ENCODE measurements around the gene A3GALT2.

Gene A3GALT2

GRCh38 chr1:33273961-33274371, 46.9 kb downstream of the A3GALT2 start:
- Mint-ChIP-seq H3K27me3 (no peaks in the 10 kb centered on the region), H3K4me3 (no peak overlapping the region), H3K9me3 (no peaks in the 10 kb centered on the region), H3K4me1 (ENCODE audit: low read depth) (peaks cover 18% of the 10 kb centered on the region), H3K36me3 (ENCODE audit: low read depth) (peaks cover 14% of the 10 kb centered on the region), H3K27ac (peak overlapping the region; percentile 1)
- DNase-seq: peak; percentile 24

GRCh38 chr1:33273406-33273805, 47.5 kb downstream of the A3GALT2 start:
- H3K4me3 Mint-ChIP-seq: no peak overlapping the region
- no peaks in the 10 kb centered on the region for H3K27me3 Mint-ChIP-seq

GRCh38 chr1:33272930-33273329, 48.0 kb downstream of the A3GALT2 start:
- Mint-ChIP-seq H3K36me3 (ENCODE audit: low read depth) (peaks cover 10% of the 10 kb centered on the region), H3K27me3 (no peaks in the 10 kb centered on the region), H3K9me3 (no peaks in the 10 kb centered on the region), H3K27ac (peak overlapping the region; percentile 72), H3K4me1 (ENCODE audit: low read depth) (peaks cover 18% of the 10 kb centered on the region), H3K4me3 (no peak overlapping the region)
- DNase-seq: no peak

More at GRCh38 chr1:33273406-33273805, 47.5 kb downstream of the A3GALT2 start:
- H3K4me1 Mint-ChIP-seq (ENCODE audit: low read depth): peaks cover 18% of the 10 kb centered on the region
- H3K27ac Mint-ChIP-seq: peak overlapping the region; percentile 72
- H3K9me3 Mint-ChIP-seq: no peaks in the 10 kb centered on the region
- peak; percentile 27 for DNase-seq
- H3K36me3 Mint-ChIP-seq (ENCODE audit: low read depth): peaks cover 11% of the 10 kb centered on the region

- no peaks in the 10 kb centered on the region for H3K27me3 Mint-ChIP-seq
- H3K4me3 Mint-ChIP-seq: no peak overlapping the region
- H3K9me3 Mint-ChIP-seq: no peaks in the 10 kb centered on the region
- peaks cover 10% of the 10 kb centered on the region for H3K36me3 Mint-ChIP-seq (ENCODE audit: low read depth)
- peaks cover 18% of the 10 kb centered on the region for H3K4me1 Mint-ChIP-seq (ENCODE audit: low read depth)
- H3K27ac Mint-ChIP-seq: peak overlapping the region; percentile 10
- no peak for DNase-seq
These were observed 48.4 kb downstream of the A3GALT2 start for GRCh38 chr1:33272509-33272908.

DNA sequence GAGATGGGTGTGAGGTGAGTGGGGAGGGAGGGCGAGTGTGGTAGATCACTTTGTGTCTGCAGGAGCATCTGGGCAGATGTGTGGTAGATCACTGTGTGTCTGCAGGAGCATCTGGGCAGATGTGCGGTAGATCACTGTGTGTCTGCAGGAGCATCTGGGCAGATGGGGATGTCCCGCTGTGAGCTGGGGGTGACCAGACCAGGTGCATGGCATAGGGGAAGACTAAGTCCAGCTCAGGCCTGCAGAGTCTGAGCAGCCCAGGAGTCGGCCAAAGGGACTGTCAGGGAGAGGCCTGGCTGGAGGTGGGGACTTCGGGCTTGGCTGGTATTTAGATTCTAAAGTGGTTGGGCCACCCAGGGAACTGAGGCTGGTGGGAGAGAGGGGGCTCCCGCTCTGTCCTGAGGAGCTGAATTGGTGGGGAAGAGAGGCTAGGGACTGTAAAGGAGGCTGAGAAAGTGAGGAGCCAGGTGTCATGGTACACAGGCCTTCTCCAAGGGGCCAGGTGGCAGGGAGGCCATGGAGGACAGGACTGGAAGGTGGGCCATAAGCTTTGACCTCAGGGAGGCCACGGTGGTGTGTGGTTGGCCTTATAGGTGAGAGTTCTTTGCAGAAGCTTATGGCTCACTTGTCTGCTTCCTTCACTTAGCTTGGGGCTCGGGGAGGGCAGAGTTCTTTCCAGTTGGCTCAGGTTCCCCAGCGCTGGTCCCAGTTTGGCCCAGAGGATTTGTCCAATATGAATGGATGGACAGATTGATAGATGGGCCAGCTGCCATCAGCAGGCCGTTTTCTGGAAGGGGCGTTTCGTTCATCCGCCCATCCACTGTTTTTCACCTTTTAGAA, 49.0 kb downstream of the A3GALT2 start:
- Mint-ChIP-seq H3K27me3 (no peaks in the 10 kb centered on the region), H3K4me1 (ENCODE audit: low read depth) (peaks cover 18% of the 10 kb centered on the region), H3K36me3 (ENCODE audit: low read depth) (peaks cover 3% of the 10 kb centered on the region), H3K27ac (no peak overlapping the region), H3K9me3 (no peaks in the 10 kb centered on the region), H3K4me3 (no peak overlapping the region)
- DNase-seq: no peak

GRCh38 chr1:33270808-33271465, 50.0 kb downstream of the A3GALT2 start:
- H3K36me3 Mint-ChIP-seq (ENCODE audit: low read depth): no peaks in the 10 kb centered on the region

DNA sequence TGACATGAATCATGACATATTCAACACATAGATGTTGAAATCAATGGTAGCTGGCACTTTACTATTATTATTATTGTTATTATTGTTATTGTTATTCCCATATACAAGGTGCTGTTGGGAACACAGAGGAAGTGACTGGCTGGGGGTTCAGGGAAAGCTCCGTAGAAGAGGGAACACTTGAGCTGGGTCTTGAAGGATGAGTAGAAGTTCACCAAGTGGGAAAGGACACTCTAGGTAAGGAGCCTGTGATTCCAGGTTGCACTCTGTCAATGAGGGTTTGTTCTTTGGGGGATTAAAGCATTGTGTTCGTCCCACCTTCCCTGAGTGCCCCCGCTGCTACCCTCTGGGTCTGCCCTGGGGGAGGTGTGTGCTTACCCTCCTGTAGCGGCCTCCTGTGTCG, 50.5 kb downstream of the A3GALT2 start:
- peaks cover 18% of the 10 kb centered on the region for H3K4me1 Mint-ChIP-seq (ENCODE audit: low read depth)
- no peaks in the 10 kb centered on the region for H3K9me3 Mint-ChIP-seq
- no peak for DNase-seq
- H3K4me3 Mint-ChIP-seq: no peak overlapping the region
- no peaks in the 10 kb centered on the region for H3K27me3 Mint-ChIP-seq
- no peak overlapping the region for H3K27ac Mint-ChIP-seq
- no peaks in the 10 kb centered on the region for H3K36me3 Mint-ChIP-seq (ENCODE audit: low read depth)

More at GRCh38 chr1:33270808-33271465, 50.0 kb downstream of the A3GALT2 start:
- H3K27ac Mint-ChIP-seq: no peak overlapping the region
- DNase-seq: no peak
- peaks cover 18% of the 10 kb centered on the region for H3K4me1 Mint-ChIP-seq (ENCODE audit: low read depth)
- H3K9me3 Mint-ChIP-seq: no peaks in the 10 kb centered on the region
- H3K4me3 Mint-ChIP-seq: no peak overlapping the region
- no peaks in the 10 kb centered on the region for H3K27me3 Mint-ChIP-seq

DNA sequence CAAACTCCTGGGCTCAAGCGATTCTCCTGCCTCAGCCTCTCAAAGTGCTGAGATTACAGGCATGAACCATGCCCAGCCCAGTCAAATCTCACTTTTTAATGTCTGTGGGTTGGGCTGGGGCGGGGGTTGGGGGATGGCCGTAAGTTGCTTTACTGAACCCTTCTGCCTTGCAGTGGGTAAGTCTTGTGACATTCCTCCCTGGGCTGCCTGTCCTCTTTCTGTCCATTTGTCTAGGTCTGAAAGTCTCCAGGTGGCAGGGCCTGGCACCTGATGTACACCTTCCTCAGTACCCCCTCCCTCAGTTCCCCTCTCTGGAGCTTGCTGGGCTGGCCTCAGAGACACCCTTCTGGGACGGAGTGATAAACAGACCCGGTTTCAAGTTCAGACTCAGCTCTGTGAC, 51.3 kb downstream of the A3GALT2 start:
- peaks cover 18% of the 10 kb centered on the region for H3K4me1 Mint-ChIP-seq (ENCODE audit: low read depth)
- H3K36me3 Mint-ChIP-seq (ENCODE audit: low read depth): no peaks in the 10 kb centered on the region
- H3K9me3 Mint-ChIP-seq: no peaks in the 10 kb centered on the region
- no peaks in the 10 kb centered on the region for H3K27me3 Mint-ChIP-seq
- H3K4me3 Mint-ChIP-seq: no peak overlapping the region
- no peak overlapping the region for H3K27ac Mint-ChIP-seq
- DNase-seq: no peak

- H3K27ac Mint-ChIP-seq: no peak overlapping the region
- H3K9me3 Mint-ChIP-seq: no peaks in the 10 kb centered on the region
- no peak overlapping the region for H3K4me3 Mint-ChIP-seq
- H3K36me3 Mint-ChIP-seq (ENCODE audit: low read depth): no peaks in the 10 kb centered on the region
- no peaks in the 10 kb centered on the region for H3K27me3 Mint-ChIP-seq
- H3K4me1 Mint-ChIP-seq (ENCODE audit: low read depth): peaks cover 16% of the 10 kb centered on the region
- no peak for DNase-seq
These were observed 51.8 kb downstream of the A3GALT2 start for GRCh38 chr1:33268927-33269610.

- Mint-ChIP-seq H3K9me3 (no peaks in the 10 kb centered on the region), H3K36me3 (ENCODE audit: low read depth) (no peaks in the 10 kb centered on the region), H3K4me3 (no peak overlapping the region), H3K27ac (peak overlapping the region; percentile 31), H3K4me1 (ENCODE audit: low read depth) (peaks cover 14% of the 10 kb centered on the region), H3K27me3 (no peaks in the 10 kb centered on the region)
- DNase-seq: no peak
These were observed 52.4 kb downstream of the A3GALT2 start for GRCh38 chr1:33268457-33268856.

DNA sequence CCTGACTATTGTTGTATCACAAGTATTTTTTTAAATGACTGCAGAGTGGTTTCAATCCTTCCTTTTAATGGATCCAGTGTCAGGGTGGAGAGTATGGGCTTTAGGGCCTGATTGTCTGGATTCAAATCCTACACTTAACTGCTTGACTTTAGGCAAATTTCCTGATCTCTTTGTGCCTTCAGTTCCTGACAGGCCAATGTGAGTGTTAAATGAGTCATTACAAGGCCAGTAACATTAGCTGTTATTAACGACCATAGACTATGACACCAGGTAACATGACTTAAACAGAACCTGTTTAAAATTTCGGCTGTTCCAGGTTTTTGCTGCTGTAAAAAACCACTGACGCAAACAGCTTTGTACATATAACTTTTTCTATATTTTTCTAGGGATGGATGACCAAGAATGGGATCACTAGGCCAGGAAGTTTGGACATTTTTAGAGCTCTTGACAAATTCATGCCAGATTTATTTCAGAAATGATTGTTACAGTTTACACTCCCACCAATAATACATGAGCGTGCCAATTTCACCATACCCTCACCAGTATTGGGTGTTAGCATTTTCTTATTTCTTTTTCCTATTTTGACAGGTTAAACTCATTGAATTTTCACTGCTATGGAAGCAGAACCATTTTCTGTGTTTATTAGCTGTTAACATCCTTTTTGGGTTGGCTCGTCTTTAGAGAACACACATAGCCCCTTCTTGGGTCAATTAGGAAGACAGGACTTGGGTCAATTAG, 53.3 kb downstream of the A3GALT2 start:
- Mint-ChIP-seq H3K4me1 (ENCODE audit: low read depth) (peaks cover 6% of the 10 kb centered on the region), H3K36me3 (ENCODE audit: low read depth) (peaks cover 3% of the 10 kb centered on the region), H3K9me3 (no peaks in the 10 kb centered on the region), H3K27ac (no peak overlapping the region), H3K27me3 (no peaks in the 10 kb centered on the region), H3K4me3 (no peak overlapping the region)
- no peak for DNase-seq

- peaks cover 4% of the 10 kb centered on the region for H3K4me1 Mint-ChIP-seq (ENCODE audit: low read depth)
These were observed 54.1 kb downstream of the A3GALT2 start for GRCh38 chr1:33266766-33267165.

GRCh38 chr1:33265780-33266605, 54.9 kb downstream of the A3GALT2 start:
- Mint-ChIP-seq H3K27ac (no peak overlapping the region), H3K36me3 (ENCODE audit: low read depth) (peaks cover 4% of the 10 kb centered on the region), H3K27me3 (no peaks in the 10 kb centered on the region), H3K9me3 (no peaks in the 10 kb centered on the region), H3K4me1 (ENCODE audit: low read depth) (peaks cover 8% of the 10 kb centered on the region), H3K4me3 (no peak overlapping the region)
- no peak for DNase-seq

More at GRCh38 chr1:33266766-33267165, 54.1 kb downstream of the A3GALT2 start:
- H3K27ac Mint-ChIP-seq: no peak overlapping the region
- H3K27me3 Mint-ChIP-seq: no peaks in the 10 kb centered on the region
- no peak overlapping the region for H3K4me3 Mint-ChIP-seq
- no peaks in the 10 kb centered on the region for H3K9me3 Mint-ChIP-seq
- DNase-seq: no peak
- H3K36me3 Mint-ChIP-seq (ENCODE audit: low read depth): peaks cover 4% of the 10 kb centered on the region
